ENCODE data around the gene ZG16. TPM values are rescaled to one million over a fixed set of nuclear protein-coding genes. Genes with fewer than 3 reads are reported as not detected.

ZG16 gene
- total RNA-seq, 1 donor from 2014 or later: not detected

DNA sequence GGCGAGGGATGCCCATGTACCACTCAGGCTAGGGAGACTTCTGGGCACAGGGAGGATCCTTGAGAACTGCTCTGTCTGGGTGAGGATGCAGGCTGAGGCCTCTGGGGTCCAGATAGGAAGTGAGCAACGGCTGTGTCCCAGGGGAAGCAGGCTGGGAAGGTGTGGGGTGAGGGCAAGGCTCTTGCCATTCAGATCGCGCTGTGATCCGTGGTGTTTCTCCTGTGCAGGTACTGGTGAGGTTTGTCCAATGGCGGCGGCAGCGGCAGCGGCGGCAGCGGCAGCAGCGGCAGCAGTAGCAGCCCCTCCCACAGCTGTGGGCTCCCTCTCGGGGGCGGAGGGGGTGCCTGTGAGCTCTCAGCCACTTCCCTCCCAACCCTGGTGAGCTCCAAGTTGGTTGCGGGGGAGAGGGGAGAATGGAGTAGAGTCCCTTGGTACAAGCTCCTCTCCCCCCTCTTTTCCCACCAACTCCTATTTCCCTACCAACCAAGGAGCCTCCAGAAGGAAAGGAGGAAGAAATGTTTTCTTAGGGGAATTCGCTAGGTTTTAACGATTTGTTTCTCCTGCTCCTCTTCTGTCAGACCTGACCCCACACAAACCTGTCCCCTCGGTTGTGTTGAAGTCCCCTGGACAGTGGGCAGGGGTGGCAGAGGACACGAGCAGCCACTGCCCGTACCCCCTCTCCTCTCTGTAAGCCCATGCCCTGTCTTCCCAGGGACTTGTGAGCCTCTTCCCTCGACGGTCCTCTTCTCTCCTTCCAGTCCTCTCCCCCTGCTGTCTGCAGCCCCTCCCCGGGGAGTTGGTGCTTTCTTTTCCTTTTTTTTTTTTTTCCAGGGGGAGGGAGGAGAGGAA is 32.0 kb downstream of the ZG16 start:
- peaks cover 1% of the 10 kb centered on the region for H3K27me3 Mint-ChIP-seq (ENCODE audit: low read depth)
- peaks cover 41% of the 10 kb centered on the region for H3K36me3 Mint-ChIP-seq (ENCODE audit: low read depth)
- peak overlapping the region; percentile 76 for H3K4me3 Mint-ChIP-seq (ENCODE audit: low read depth)
- no peak for DNase-seq (ENCODE audit: low spot score)
- no peaks in the 10 kb centered on the region for H3K9me3 Mint-ChIP-seq
- peak overlapping the region; percentile 60 for H3K27ac Mint-ChIP-seq
- H3K4me1 Mint-ChIP-seq (ENCODE audit: low read depth): peaks cover 40% of the 10 kb centered on the region
- intact Hi-C loops (cut with micrococcal nuclease): loop anchor here (5.0 to 10.0 kb wide), 4 partner anchors 63 to 565 kb away; partner anchors contain the start of genes C16orf54, MYL11 and TBC1D10B

DNA sequence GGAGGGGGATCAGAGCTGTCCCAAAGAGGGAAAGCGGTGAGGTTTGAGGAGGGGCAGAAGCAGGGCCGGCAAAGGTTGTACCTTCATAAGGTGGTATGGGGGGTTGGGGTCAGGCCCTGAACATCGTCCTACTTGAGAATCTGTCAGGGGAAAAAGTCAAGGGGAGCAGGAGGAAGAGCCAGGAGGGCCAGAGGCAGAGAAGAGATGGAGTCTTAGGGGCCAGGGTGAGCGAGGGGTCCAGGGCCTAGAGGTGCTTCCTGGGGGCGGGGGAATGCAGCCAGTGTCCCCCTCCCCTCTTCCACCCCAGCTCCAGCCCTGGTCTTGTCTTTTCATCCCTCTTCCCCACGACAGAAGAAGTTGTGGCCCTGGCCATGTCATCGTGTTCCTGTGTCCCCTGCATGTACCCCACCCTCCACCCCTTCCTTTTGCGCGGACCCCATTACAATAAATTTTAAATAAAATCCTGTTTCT is 32.7 kb downstream of the ZG16 start:
- intact Hi-C loops (cut with micrococcal nuclease): no loop called here
- H3K36me3 Mint-ChIP-seq (ENCODE audit: low read depth): peaks cover 38% of the 10 kb centered on the region
- H3K27me3 Mint-ChIP-seq (ENCODE audit: low read depth): peaks cover 1% of the 10 kb centered on the region
- peak overlapping the region; percentile 76 for H3K4me3 Mint-ChIP-seq (ENCODE audit: low read depth)
- no peak for DNase-seq (ENCODE audit: low spot score)
- H3K9me3 Mint-ChIP-seq: no peaks in the 10 kb centered on the region
- peak overlapping the region; percentile 45 for H3K27ac Mint-ChIP-seq
- H3K4me1 Mint-ChIP-seq (ENCODE audit: low read depth): peaks cover 43% of the 10 kb centered on the region

DNA sequence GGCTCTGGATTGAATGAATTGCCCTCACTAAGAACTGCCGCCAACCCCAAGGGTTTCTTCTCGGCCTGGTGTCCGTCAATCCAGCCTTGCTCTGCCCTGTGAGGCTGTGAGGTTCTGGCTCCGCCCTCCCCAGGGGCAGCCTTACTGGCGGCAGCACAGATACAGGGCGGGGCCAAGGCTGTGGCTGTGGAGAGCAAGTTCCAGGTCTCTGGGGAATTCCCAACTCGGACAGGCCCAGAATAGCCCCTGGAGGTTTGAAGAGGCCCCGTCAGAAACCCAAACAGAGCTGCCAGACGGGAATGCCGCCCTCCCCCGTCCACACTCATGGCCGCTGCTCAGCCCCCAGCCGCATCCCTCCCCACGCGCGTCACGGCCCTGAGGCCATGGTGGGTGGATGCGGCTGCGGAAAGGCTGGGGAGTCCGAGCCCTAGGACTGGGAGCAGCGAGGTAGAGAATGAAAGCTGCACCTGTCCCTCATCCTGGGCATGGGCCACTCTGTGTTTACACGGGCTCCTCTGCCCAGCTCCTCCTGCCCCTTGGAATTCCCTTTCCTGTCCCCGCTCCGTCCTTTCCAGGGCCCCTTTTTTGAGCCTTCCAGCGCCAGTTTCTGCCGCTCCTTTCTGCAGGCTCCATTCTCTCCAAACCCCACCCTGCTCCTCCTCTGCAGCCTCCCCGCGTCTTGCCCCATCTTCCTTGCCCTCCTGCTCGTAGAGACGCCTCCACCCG is 33.3 kb downstream of the ZG16 start:
- intact Hi-C loops (cut with micrococcal nuclease): no loop called here
- Mint-ChIP-seq H3K27me3 (ENCODE audit: low read depth) (peaks cover 1% of the 10 kb centered on the region), H3K36me3 (ENCODE audit: low read depth) (peaks cover 38% of the 10 kb centered on the region), H3K4me3 (ENCODE audit: low read depth) (peak overlapping the region; percentile 76), H3K27ac (peak overlapping the region; percentile 61), H3K4me1 (ENCODE audit: low read depth) (peaks cover 43% of the 10 kb centered on the region), H3K9me3 (no peaks in the 10 kb centered on the region)
- DNase-seq (ENCODE audit: low spot score): peak; percentile 75

DNA sequence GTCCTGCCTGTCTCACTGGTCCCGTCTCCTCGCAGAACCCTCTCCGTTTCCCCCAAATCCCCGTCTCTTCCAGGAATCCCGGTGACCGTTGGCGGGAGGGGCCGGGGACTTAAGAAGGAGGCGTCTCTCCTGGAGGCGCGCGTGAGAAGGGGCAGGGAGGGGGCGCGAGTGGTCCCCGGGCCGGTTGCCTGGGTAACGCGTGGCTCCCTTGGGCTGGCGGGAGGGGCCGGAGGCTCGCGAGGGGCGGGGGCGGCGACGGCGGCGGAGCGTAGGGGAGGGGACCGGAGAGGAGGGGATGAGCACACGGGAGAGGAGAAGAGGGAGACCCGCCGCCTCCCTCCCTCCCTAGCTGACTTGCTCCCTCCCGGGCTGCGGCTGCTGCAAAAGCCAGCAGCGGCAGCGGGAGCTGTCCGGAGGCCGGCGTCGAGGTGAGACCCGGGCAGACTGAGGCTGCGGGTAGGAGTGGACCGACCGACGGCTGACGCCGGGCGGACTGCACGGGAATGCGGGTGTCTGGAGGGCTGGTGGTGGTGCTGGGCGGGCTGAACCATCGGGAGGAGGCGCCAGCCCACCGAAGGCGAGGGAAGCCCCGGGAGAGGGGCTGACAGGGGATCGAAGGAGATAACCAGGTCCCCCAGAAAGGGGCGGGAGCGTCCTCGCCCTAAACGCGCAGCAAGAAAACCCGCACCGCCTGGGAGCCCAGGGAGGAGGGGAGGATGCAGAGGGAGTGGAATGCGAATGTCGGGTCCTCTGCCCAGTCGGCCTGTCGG is 34.0 kb downstream of the ZG16 start, which contains the start of gene PRRT2:
PRRT2 (plus strand) TSS at position 298 of the 770 bp plus-strand sequence. CDS start 862 bp downstream, outside the sequence.
- H3K4me1 Mint-ChIP-seq (ENCODE audit: low read depth): peaks cover 44% of the 10 kb centered on the region
- H3K27me3 Mint-ChIP-seq (ENCODE audit: low read depth): peaks cover 1% of the 10 kb centered on the region
- H3K36me3 Mint-ChIP-seq (ENCODE audit: low read depth): peaks cover 43% of the 10 kb centered on the region
- DNase-seq (ENCODE audit: low spot score): no peak
- intact Hi-C loops (cut with micrococcal nuclease): no loop called here
- peak within 1 kb of the TSS; percentile 61 for H3K27ac Mint-ChIP-seq
- H3K9me3 Mint-ChIP-seq: no peaks in the 10 kb centered on the region
- H3K4me3 Mint-ChIP-seq (ENCODE audit: low read depth): peak within 1 kb of the TSS; percentile 76

DNA sequence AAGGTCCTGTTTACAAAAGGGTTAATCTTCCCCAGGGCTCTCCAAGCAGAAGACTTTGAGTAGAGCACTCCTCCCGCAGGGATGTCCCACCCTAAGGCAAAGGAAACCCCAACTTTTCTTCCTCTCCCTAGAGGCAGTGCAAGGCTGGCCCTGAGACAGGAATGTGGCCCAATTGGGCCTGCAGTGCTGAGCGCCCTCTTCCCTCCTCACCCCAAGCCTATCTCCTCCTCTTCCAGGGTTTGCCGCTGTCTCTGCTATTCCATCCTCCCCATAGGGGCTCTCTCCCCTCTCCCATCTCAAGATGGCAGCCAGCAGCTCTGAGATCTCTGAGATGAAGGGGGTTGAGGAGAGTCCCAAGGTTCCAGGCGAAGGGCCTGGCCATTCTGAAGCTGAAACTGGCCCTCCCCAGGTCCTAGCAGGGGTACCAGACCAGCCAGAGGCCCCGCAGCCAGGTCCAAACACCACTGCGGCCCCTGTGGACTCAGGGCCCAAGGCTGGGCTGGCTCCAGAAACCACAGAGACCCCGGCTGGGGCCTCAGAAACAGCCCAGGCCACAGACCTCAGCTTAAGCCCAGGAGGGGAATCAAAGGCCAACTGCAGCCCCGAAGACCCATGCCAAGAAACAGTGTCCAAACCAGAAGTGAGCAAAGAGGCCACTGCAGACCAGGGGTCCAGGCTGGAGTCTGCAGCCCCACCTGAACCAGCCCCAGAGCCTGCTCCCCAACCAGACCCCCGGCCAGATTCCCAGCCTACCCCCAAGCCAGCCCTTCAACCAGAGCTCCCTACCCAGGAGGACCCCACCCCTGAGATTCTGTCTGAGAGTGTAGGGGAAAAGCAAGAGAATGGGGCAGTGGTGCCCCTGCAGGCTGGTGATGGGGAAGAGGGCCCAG is 34.9 kb downstream of the ZG16 start:
- no peak for DNase-seq (ENCODE audit: low spot score)
- Mint-ChIP-seq H3K36me3 (ENCODE audit: low read depth) (peaks cover 38% of the 10 kb centered on the region), H3K4me3 (ENCODE audit: low read depth) (peak overlapping the region; percentile 62), H3K27me3 (ENCODE audit: low read depth) (peaks cover 1% of the 10 kb centered on the region), H3K9me3 (no peaks in the 10 kb centered on the region), H3K27ac (no peak overlapping the region), H3K4me1 (ENCODE audit: low read depth) (peaks cover 47% of the 10 kb centered on the region)
- intact Hi-C loops (cut with micrococcal nuclease): no loop called here

DNA sequence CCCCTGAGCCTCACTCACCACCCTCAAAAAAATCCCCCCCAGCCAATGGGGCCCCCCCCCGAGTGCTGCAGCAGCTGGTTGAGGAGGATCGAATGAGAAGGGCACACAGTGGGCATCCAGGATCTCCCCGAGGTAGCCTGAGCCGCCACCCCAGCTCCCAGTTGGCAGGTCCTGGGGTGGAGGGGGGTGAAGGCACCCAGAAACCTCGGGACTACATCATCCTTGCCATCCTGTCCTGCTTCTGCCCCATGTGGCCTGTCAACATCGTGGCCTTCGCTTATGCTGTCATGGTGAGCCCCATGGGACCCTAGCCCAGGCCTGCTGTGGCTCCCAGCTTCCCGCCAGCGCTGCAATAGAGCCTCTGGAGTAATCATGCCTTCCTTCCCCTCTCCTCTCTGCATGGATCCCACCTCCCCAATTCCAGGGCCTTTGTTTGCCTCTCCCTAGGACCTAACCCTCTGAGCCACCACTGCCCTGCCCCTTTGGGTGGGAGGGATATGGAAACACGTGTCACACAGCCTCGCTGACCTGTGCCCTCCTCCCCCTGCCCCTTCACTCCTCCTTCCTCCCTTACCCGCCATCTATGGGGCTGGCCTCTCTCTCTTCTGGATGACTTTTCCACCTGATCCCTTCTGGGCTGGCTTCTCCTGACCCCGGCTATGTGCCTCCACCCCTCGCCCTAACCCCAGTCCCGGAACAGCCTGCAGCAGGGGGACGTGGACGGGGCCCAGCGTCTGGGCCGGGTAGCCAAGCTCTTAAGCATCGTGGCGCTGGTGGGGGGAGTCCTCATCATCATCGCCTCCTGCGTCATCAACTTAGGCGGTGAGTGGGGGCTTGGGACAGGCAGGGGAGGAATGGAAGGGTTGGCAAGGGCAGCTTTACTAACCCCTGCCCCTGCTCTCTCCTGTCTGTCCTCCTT is 35.8 kb downstream of the ZG16 start:
- no peak overlapping the region for H3K4me3 Mint-ChIP-seq (ENCODE audit: low read depth)
- H3K36me3 Mint-ChIP-seq (ENCODE audit: low read depth): peaks cover 38% of the 10 kb centered on the region

DNA sequence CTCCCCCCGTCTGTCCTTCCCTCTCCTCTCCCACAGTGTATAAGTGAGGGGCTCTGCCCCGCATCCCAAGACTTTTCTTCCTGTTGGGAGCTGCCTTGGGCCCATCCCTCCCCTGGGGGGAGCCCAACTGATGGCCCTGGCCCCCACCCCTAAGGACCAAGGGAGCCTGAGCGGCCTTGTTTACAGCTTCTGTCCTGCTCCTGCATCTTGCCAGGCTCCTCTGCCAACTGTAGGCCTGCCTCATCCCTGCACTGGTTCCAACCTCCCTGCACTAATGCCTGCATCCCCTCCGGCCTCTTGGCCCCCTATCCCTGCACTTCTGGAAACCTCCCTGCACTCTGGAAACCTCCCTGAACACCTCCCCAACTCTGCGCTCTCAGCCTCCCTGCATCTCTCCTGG is 36.5 kb downstream of the ZG16 start:
- intact Hi-C loops (cut with micrococcal nuclease): no loop called here
- Mint-ChIP-seq H3K9me3 (no peaks in the 10 kb centered on the region), H3K27me3 (ENCODE audit: low read depth) (peaks cover 1% of the 10 kb centered on the region), H3K4me3 (ENCODE audit: low read depth) (peak overlapping the region; percentile 89), H3K4me1 (ENCODE audit: low read depth) (peaks cover 52% of the 10 kb centered on the region), H3K36me3 (ENCODE audit: low read depth) (peaks cover 41% of the 10 kb centered on the region), H3K27ac (peak overlapping the region; percentile 94)
- DNase-seq (ENCODE audit: low spot score): no peak

More for the DNA sequence above, 35.8 kb downstream of the ZG16 start:
- Mint-ChIP-seq H3K27ac (no peak overlapping the region), H3K27me3 (ENCODE audit: low read depth) (peaks cover 1% of the 10 kb centered on the region), H3K4me1 (ENCODE audit: low read depth) (peaks cover 50% of the 10 kb centered on the region), H3K9me3 (no peaks in the 10 kb centered on the region)
- intact Hi-C loops (cut with micrococcal nuclease): no loop called here
- no peak for DNase-seq (ENCODE audit: low spot score)

DNA sequence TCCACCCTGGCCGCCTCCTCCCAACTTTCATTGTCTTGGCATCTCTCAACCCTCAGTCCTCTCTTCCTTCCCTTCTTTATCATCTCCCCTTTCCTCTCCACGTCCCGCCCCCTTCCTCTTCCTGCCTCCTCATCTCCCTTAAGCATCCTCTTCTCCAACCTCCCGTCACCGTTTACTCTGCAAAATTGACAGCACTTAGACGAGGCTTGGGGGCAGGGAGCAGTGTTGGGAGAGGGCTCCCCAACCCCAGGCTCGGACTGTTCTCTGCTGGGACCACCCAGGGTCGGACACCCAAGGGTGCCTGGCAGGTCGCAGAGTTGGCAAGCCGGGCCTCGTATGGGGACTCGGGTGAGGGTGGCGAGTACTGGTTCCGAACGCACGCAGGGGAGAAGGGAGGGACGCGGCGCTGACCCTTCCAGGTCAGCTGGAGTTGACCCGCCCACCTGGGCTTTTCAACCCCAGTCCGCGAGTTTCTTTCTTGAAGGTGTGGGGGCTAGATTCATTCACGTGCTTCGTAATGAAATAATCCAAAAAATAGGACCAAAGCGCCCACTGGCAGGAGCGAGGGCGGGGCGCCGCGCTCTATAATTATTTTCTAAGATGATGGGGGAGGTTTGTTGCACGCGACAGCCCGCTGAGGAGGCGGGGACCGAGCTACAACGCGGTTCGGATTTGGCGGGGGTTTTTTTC is 37.1 kb downstream of the ZG16 start:
- peak overlapping the region; percentile 89 for H3K4me3 Mint-ChIP-seq (ENCODE audit: low read depth)
- peaks cover 55% of the 10 kb centered on the region for H3K4me1 Mint-ChIP-seq (ENCODE audit: low read depth)
- H3K27me3 Mint-ChIP-seq (ENCODE audit: low read depth): peaks cover 1% of the 10 kb centered on the region
- intact Hi-C loops (cut with micrococcal nuclease): no loop called here
- peak; percentile 49 for DNase-seq (ENCODE audit: low spot score)
- H3K36me3 Mint-ChIP-seq (ENCODE audit: low read depth): peaks cover 41% of the 10 kb centered on the region
- no peaks in the 10 kb centered on the region for H3K9me3 Mint-ChIP-seq
- peak overlapping the region; percentile 94 for H3K27ac Mint-ChIP-seq

DNA sequence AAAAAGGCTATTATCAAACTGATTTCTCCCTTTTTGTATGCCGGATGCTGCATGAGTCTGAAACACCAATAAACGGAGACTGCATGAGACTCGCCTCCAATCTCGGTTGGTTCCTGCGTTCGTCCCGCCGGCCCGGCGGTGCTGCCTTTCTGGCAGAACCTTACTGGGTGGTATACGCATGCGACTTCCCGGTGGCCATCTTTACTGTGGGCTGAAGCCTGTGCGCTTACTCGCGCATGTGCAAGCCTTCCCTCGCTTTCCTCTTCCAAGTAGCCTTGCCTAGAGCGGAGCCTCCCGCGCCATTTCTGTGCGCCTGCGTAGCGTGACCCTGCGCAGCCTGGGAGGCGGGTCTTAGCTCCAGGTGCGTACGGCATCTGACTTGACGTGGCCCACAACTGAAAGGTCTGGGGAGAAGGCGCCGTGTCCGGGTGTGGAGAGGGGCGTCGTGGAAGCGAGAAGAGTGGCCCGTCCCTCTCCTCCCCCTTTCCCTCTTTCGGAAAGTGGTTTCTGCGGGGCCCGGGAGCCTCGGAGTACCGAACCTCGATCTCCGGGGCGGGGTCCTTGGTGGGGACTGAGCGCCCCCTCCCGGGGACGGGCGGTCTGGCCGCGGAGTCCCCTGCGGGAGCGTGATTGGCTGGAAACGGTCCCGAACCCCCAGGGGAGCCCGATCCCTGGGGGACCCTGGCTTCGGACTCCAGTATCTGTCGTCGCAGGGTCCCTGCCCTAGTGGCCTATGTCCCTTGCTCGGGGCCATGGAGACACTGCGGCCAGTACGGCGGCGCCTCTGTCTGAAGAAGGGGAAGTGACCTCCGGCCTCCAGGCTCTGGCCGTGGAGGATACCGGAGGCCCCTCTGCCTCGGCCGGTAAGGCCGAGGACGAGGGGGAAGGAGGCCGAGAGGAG is 38.0 kb downstream of the ZG16 start, which contains the start of gene PAGR1:
PAGR1 (plus strand) TSS at position 360 of the 901 bp plus-strand sequence; CDS start at position 734, 374 bp downstream.
- intact Hi-C loops (cut with micrococcal nuclease): loop anchor here (1.0 kb wide), 3 partner anchors 8 to 47 kb away; partner anchors contain the start of genes CDIPT and KIF22
- DNase-seq (ENCODE audit: low spot score): peak; percentile 99
- Mint-ChIP-seq H3K4me3 (ENCODE audit: low read depth) (peak within 1 kb of the TSS; percentile 89), H3K9me3 (no peaks in the 10 kb centered on the region), H3K4me1 (ENCODE audit: low read depth) (peaks cover 46% of the 10 kb centered on the region), H3K27me3 (ENCODE audit: low read depth) (peaks cover 1% of the 10 kb centered on the region), H3K27ac (peak within 1 kb of the TSS; percentile 94), H3K36me3 (ENCODE audit: low read depth) (peaks cover 39% of the 10 kb centered on the region)
